Right lobe of liver (tissue), 6 donors: ENCODE measurements around the gene ELN. TPM values are rescaled to one million over a fixed set of nuclear protein-coding genes. Genes with fewer than 3 reads are reported as not detected.

Source experiments
- ATAC-seq, 4 donors: fragments of 200-7000 bp; cut with Tn5 transposase; one replicate each; pipeline ENCODE4 v1.9.1; 2020; ENCODE audit warnings: mild to moderate bottlenecking in 4 of 4, moderate library complexity in 4 of 4
- DNase-seq, 3 donors: peaks; one replicate each; pipeline ENCODE4 v3.0.0-alpha.2; 2020
- H3K27ac ChIP-seq, 3 donors: fragments of 200-600 bp; one replicate each; pipeline ENCODE4 v1.8.0; 2022
- H3K27me3 ChIP-seq, 2 donors: fragments of 200-600 bp; one replicate each; pipeline ENCODE4 v1.8.0; 2022
- H3K36me3 ChIP-seq, 4 donors: fragments of 200-600 bp; sonication (generic) in 1 of 4; one replicate each; pipeline versions ENCODE4 v1.5.1 to v1.8.0; 2017 to 2022; ENCODE audit warnings: control low read depth in 1 of 4
- H3K4me1 ChIP-seq, 4 donors: fragments of 200-600 bp; sonication (generic) in 1 of 4; one replicate each; pipeline versions ENCODE4 v1.5.1 to v1.8.0; 2017 to 2022; ENCODE audit warnings: control low read depth in 1 of 4
- H3K4me3 ChIP-seq, 3 donors: fragments of 200-600 bp; one replicate each; pipeline ENCODE4 v1.8.0; 2022
- H3K9me3 ChIP-seq, 4 donors: fragments of 200-600 bp; sonication (generic) in 1 of 4; one replicate each; pipeline versions ENCODE4 v1.5.1 to v1.8.0; 2017 to 2022; ENCODE audit warnings: control low read depth in 1 of 4
- CTCF ChIP-seq, 4 donors: fragments of 200-600 bp in 3 of 4; fragments of 450-650 bp in 1 of 4; IDR thresholded peaks; one replicate each; pipeline versions ENCODE4 v1.5.1 to v1.8.0; 2016 to 2022; ENCODE audit warnings: antibody characterized with exemption in 4 of 4, mild to moderate bottlenecking in 2 of 4
- POLR2A ChIP-seq: fragments of 450-650 bp; IDR thresholded peaks from one replicate; pipeline ENCODE4 v1.6.1; 2017; ENCODE audit warnings: antibody characterized with exemption, mild to moderate bottlenecking
- WGBS: methylation state at CpG from one replicate; pipeline ENCODE4 v1.1.6; 2018; ENCODE audit warnings: low coverage, low lambda C conversion rate; ENCODE audit not compliant: insufficient coverage; ENCODE audit errors: missing lambda C conversion rate; 5-methylcytosine and 5-hydroxymethylcytosine counted together
- intact Hi-C, 2 donors: fragments of 100-400 bp; cut with DNase I; formaldehyde crosslinking; loops; one replicate each; pipeline versions ENCODE4 v1.11.2 to v1.14.1; 2022
- total RNA-seq, 6 experiments: library from RNA; depleted of rRNA in 2 of 6; stranded (reverse); fragments of >200 nt in 2 of 6; fragmentation: NEBNext Ultra II Directional in 3 of 6; extraction: Animal tissue kit (Norgen Biotek cat#: 25700) in 3 of 6; gene quantifications; one replicate each; pipeline versions ENCODE4 v1.1.0 to v1.2.4, GENCODE V29; 2016 to 2023
- donor health status: DM: no; HTN: yes; CAD: no.
- donor health status: DM: no; HTN: no; CAD: no.
- donor health status: DM: no; HTN: no; CAD: no.
- donor health status: DM: no; HTN: yes; CAD: no.
- donor health status: DM: no; HTN: yes; CAD: no.

The ELN gene
- total RNA-seq, 6 experiments from 2014 or later = 3.0 to 11.7 (median 5.3) TPM

DNA sequence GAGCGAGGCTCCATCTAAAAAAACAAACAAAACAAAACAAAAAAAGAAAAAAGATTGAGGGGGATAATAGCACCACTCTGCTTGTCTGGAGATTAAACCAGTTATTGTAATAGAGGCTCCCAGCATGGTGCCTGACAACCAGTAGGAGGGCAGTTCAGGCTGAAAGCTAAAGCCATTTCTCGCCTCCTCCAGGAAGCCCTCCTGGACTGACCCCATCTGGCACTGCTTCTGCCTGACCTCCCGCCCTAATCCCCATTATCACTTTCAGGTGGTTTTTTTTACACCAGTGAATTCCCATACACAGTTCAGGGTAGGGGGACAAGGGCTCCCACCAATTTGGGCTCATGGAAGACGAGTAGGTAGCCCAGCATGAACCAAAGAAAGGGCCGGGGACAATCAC, 8.8 kb upstream of the ELN start:
- TF ChIP-seq CTCF (IDR thresholded peaks at IDR 0.05) = no peak
- TF ChIP-seq POLR2A = no peak
- DNase-seq (no peak), ATAC-seq (no peak)
- H3K4me1 ChIP-seq = no peaks in the 10 kb centered on the region
- H3K4me3 ChIP-seq = no peak overlapping the region
- 69% methylated on average over 5 of the region's 5 CpGs for WGBS
- H3K36me3 ChIP-seq = no peaks in the 10 kb centered on the region
- no peaks in the 10 kb centered on the region for H3K27me3 ChIP-seq
- H3K9me3 ChIP-seq = no peaks in the 10 kb centered on the region
- H3K27ac ChIP-seq = no peak overlapping the region
- intact Hi-C loops = no loop called here

GRCh38 chr7:74020390-74020789, 7.6 kb upstream of the ELN start:
- H3K27me3 ChIP-seq = no peaks in the 10 kb centered on the region
- intact Hi-C loops = no loop called here
- no peaks in the 10 kb centered on the region for H3K36me3 ChIP-seq
- H3K9me3 ChIP-seq = no peaks in the 10 kb centered on the region
- DNase-seq (no peak), ATAC-seq (no peak)
- no peak overlapping the region for H3K27ac ChIP-seq
- WGBS = 83% methylated on average over 9 of the region's 9 CpGs
- TF ChIP-seq CTCF (IDR thresholded peaks at IDR 0.05) (no peak), POLR2A (no peak)
- no peaks in the 10 kb centered on the region for H3K4me1 ChIP-seq
- no peak overlapping the region for H3K4me3 ChIP-seq

DNA sequence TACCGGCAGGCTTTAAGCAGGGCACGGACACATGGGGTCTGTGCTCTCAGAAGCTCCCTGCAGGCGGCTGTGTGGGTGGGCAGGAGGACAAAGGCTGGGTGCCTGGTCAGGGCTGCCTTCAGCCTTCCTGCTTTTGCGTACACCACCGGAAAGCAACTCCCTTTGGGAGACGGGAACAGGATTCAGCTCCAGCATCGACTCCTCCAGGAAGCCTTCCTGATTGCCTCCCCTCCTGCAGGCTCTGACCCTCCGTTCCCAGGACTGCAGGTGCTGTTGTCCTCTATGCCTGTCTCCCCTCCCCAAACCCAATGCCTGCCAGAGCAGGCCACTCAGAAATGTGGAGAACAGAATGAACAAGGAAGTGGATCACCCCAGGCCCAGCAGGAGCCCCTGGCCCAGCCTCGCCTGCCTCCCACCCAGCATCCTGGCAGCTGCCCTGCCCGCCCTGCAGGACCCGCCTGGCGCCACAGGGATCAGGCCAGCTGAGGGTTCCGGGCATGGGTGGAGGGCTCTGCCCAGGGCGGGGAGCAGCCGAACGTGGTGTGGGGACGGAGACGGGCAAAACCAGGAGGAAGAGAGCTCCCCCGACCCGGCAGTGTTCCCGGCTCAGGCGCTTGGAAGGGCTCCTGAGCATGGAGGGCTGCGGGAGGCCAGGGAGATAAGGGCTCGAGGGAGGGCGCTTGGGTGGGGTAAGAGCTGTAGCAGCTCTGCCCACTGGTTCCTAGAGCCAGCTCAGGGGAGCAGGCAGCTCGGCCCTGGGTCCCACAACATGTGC, 6.2 kb upstream of the ELN start:
- TF ChIP-seq POLR2A = no peak
- no peak for TF ChIP-seq CTCF (IDR thresholded peaks at IDR 0.05)

GRCh38 chr7:74022507-74022906, 5.5 kb upstream of the ELN start:
- Histone ChIP-seq H3K27ac (no peak overlapping the region), H3K9me3 (no peaks in the 10 kb centered on the region), H3K4me1 (peaks cover 0 to 6% (median 0%) of the 10 kb centered on the region in 4 donors), H3K36me3 (no peaks in the 10 kb centered on the region), H3K27me3 (no peaks in the 10 kb centered on the region), H3K4me3 (no peak overlapping the region)
- ATAC-seq (no peak), DNase-seq (no peak)
- intact Hi-C loops = no loop called here
- WGBS = 69% methylated on average over 5 of the region's 7 CpGs
- TF ChIP-seq CTCF (IDR thresholded peaks at IDR 0.05) (no peak), POLR2A (no peak)

More for the DNA sequence above, 6.2 kb upstream of the ELN start:
- Histone ChIP-seq H3K9me3 (no peaks in the 10 kb centered on the region), H3K27me3 (no peaks in the 10 kb centered on the region), H3K27ac (no peak overlapping the region), H3K4me1 (no peaks in the 10 kb centered on the region), H3K36me3 (no peaks in the 10 kb centered on the region), H3K4me3 (no peak overlapping the region)
- intact Hi-C loops = no loop called here
- 72% methylated on average over 3 of the region's 26 CpGs for WGBS
- DNase-seq (no peak), ATAC-seq (no peak)
